KG1 (cell line): ENCODE data around the gene SERPINA6.
"Not testable (repeated sequence)": the region's sequence is repeated elsewhere in the genome, so short reads cannot be mapped to it uniquely, and the experiment has no call there.

Source experiments
- DNase-seq: peaks from one replicate; lab custom pipeline; 2025; lab: John Stamatoyannopoulos, UW

SERPINA6 gene

GRCh38 chr14:94328196-94328595 lies 5.1 kb upstream of the SERPINA6 start:
- DNase-seq, result no peak

- no peak for DNase-seq
Observed at GRCh38 chr14:94321421-94322271, 1.5 kb downstream of the SERPINA6 start.

GRCh38 chr14:94320243-94320642 lies 2.9 kb downstream of the SERPINA6 start:
- DNase-seq, result no peak

GRCh38 chr14:94317259-94317658 lies 5.9 kb downstream of the SERPINA6 start:
- no peak for DNase-seq

GRCh38 chr14:94316692-94317091 lies 6.4 kb downstream of the SERPINA6 start:
- no peak for DNase-seq

GRCh38 chr14:94314890-94315289 lies 8.2 kb downstream of the SERPINA6 start:
- DNase-seq, result no peak

- DNase-seq, result no peak
Observed at GRCh38 chr14:94313991-94314655, 9.0 kb downstream of the SERPINA6 start.

- no peak for DNase-seq
Observed at GRCh38 chr14:94312481-94313246, 10.5 kb downstream of the SERPINA6 start.

- DNase-seq, result no peak
Observed at GRCh38 chr14:94310248-94310647, 12.9 kb downstream of the SERPINA6 start.

- DNase-seq, result no peak
Observed at GRCh38 chr14:94309721-94310120, 13.4 kb downstream of the SERPINA6 start.

- DNase-seq, result no peak
Observed at GRCh38 chr14:94307410-94307992, 15.6 kb downstream of the SERPINA6 start.

- no peak for DNase-seq
Observed at GRCh38 chr14:94306047-94306978, 16.8 kb downstream of the SERPINA6 start.

GRCh38 chr14:94305620-94306019 lies 17.5 kb downstream of the SERPINA6 start:
- no peak for DNase-seq

- no peak for DNase-seq
Observed at GRCh38 chr14:94304243-94304642, 18.9 kb downstream of the SERPINA6 start.

GRCh38 chr14:94303111-94303510 lies 20.0 kb downstream of the SERPINA6 start:
- no peak for DNase-seq

GRCh38 chr14:94298130-94298529 lies 25.0 kb downstream of the SERPINA6 start:
- DNase-seq, result no peak

GRCh38 chr14:94296181-94296545 lies 27.0 kb downstream of the SERPINA6 start:
- DNase-seq, result not testable (repeated sequence)

GRCh38 chr14:94295360-94296180 lies 27.6 kb downstream of the SERPINA6 start:
- no peak for DNase-seq

- no peak for DNase-seq
Observed at GRCh38 chr14:94293578-94293924, 29.6 kb downstream of the SERPINA6 start.

- DNase-seq, result no peak
Observed at GRCh38 chr14:94292872-94293577, 30.1 kb downstream of the SERPINA6 start, which contains the start of gene SERPINA10. TSS of gene SERPINA10 (minus strand) at chr14:94293268. CDS start at chr14:94290593, 2,675 bp downstream.
